Activated naive CD8-positive, alpha-beta T cell treated with anti-CD3 and anti-CD28 coated beads, Interleukin-2, amount 10 ng/mL, durations not matched to agents 7 days and 5 days (primary cell): ENCODE measurements around the gene IGF2. TPM values are rescaled to one million over a fixed set of nuclear protein-coding genes. Genes with fewer than 3 reads are reported as not detected.

ENCODE experiments used
- microRNA-seq: library from miRNA; unstranded; fragments of <30 nt; microRNA quantifications from one replicate; pipeline ENCODE4 v1.2.0, GENCODE V29; 2022
- total RNA-seq, 2 experiments: library from RNA; stranded (reverse); gene quantifications; one replicate each; pipeline ENCODE4 v1.2.3, GENCODE V29; 2021

The IGF2 gene
- total RNA-seq, 2 experiments from 2014 or later = not detected

Small RNAs within 50 kb of the gene (microRNA-seq; reads per million reads assigned to microRNA genes)
- gene MIR4686 = not detected
- gene MIR483 = not detected

Other genes with a start within 250 kb of the IGF2 start
- not detected for gene PRR33, start 247.5 kb downstream of the IGF2 start, total RNA-seq
- 10 to 100 TPM; 13.7 to 16.7 TPM for gene TNNT3, start 219.7 kb downstream of the IGF2 start, total RNA-seq
- gene MRPL23, start 192.1 kb downstream of the IGF2 start, total RNA-seq = 10 to 100 TPM; 76.2 to 77.7 TPM
- gene H19, start 141.5 kb downstream of the IGF2 start, total RNA-seq = not detected
- not detected for gene INS, start 21.8 kb upstream of the IGF2 start, total RNA-seq
- not detected for gene TH, start 32.4 kb upstream of the IGF2 start, total RNA-seq
- under 1 TPM; 0.62 to 0.80 TPM for gene ASCL2, start 131.2 kb upstream of the IGF2 start, total RNA-seq
- 10 to 100 TPM; 51.0 to 55.3 TPM for gene C11orf21, start 162.5 kb upstream of the IGF2 start, total RNA-seq
- gene TSPAN32, start 162.6 kb upstream of the IGF2 start, total RNA-seq = 10 to 100 TPM; 49.5 to 52.3 TPM
- 100 to 1,000 TPM; 149 to 154 TPM for gene CD81, start 237.9 kb upstream of the IGF2 start, total RNA-seq